ENCODE data around the gene ELF2.

The ELF2 gene

GRCh38 chr4:139146926-139147629 lies 29.9 kb downstream of the ELF2 start:
- no peak overlapping the region for H3K27ac ChIP-seq
- TF ChIP-seq, protein P1, sequence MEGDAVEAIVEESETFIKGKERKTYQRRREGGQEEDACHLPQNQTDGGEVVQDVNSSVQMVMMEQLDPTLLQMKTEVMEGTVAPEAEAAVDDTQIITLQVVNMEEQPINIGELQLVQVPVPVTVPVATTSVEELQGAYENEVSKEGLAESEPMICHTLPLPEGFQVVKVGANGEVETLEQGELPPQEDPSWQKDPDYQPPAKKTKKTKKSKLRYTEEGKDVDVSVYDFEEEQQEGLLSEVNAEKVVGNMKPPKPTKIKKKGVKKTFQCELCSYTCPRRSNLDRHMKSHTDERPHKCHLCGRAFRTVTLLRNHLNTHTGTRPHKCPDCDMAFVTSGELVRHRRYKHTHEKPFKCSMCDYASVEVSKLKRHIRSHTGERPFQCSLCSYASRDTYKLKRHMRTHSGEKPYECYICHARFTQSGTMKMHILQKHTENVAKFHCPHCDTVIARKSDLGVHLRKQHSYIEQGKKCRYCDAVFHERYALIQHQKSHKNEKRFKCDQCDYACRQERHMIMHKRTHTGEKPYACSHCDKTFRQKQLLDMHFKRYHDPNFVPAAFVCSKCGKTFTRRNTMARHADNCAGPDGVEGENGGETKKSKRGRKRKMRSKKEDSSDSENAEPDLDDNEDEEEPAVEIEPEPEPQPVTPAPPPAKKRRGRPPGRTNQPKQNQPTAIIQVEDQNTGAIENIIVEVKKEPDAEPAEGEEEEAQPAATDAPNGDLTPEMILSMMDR (conservative IDR thresholded peaks at IDR 0.05), result no peak
- no peak for TF ChIP-seq ZFX (IDR thresholded peaks at IDR 0.05)

GRCh38 chr4:139145552-139145932 lies 31.5 kb downstream of the ELF2 start:
- TF ChIP-seq ZFX (IDR thresholded peaks at IDR 0.05), result no peak
- TF ChIP-seq, protein P1 (conservative IDR thresholded peaks at IDR 0.05), result no peak
- no peak overlapping the region for H3K27ac ChIP-seq

DNA sequence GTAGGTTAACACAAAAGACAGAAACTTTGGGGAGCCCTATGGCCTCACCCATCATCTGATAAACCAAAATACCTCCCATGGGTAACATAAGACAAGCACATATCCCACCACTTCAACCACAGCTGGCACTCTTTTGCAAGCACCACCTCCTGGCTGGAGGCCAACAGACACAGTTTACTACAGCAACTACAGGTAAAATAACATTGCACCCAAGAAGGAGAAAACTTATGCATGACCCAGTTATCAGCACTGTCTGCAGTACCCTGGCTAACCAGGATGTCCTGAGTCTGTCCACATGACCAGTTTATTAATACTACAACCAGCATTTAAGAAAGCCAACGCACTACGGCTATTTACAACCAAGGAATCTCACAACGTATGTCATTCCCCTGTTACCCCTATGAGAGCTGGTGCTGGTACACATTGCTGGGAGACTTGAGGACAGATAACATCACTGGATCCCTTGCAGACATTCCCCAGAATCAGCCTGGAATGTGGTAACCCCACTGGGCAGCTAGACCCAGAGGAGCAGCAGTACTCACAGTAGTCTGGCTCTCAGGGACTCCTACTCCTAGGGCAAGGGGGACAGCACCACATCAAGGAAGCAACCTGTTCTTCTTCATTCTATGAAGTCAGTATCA lies 32.0 kb downstream of the ELF2 start:
- no peak overlapping the region for H3K27ac ChIP-seq
- TF ChIP-seq ZFX (IDR thresholded peaks at IDR 0.05), result no peak
- TF ChIP-seq, protein P1 (conservative IDR thresholded peaks at IDR 0.05), result no peak

- no peak for TF ChIP-seq ZFX (IDR thresholded peaks at IDR 0.05)
- TF ChIP-seq, protein P1 (conservative IDR thresholded peaks at IDR 0.05), result no peak
- H3K27ac ChIP-seq, result no peak overlapping the region
Observed at GRCh38 chr4:139144161-139144859, 32.7 kb downstream of the ELF2 start.

- no peak for TF ChIP-seq ZFX (IDR thresholded peaks at IDR 0.05)
- TF ChIP-seq, protein P1 (conservative IDR thresholded peaks at IDR 0.05), result no peak
- H3K27ac ChIP-seq, result no peak overlapping the region
Observed at GRCh38 chr4:139142980-139143379, 34.0 kb downstream of the ELF2 start.

- TF ChIP-seq, protein P1 (conservative IDR thresholded peaks at IDR 0.05), result no peak
- no peak for TF ChIP-seq ZFX (IDR thresholded peaks at IDR 0.05)
- H3K27ac ChIP-seq, result no peak overlapping the region
Observed at GRCh38 chr4:139142087-139142486, 34.9 kb downstream of the ELF2 start.

DNA sequence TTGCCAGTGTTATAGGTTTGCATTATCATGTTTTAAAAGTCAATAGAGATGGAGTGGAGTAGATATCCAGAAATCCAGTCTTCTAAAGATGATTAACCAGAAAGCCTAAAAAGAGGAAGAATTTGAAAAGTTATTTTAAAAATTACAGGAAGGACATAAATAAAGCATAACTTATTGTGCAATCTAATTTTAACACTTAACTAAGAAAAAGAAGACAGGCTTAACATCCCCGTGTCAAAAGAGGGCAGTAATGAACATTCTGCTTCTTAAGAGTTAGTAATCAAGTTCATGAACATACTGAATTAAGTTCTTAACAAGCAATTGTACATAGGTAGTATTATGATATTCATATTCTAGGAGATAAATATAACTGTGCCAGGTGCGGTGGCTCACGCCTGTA lies 39.3 kb downstream of the ELF2 start:
- TF ChIP-seq, protein P1 (conservative IDR thresholded peaks at IDR 0.05), result no peak
- no peak for TF ChIP-seq ZFX (IDR thresholded peaks at IDR 0.05)

More for the DNA sequence above, 39.3 kb downstream of the ELF2 start:
- no peak overlapping the region for H3K27ac ChIP-seq

All from C4-2B (cell line).